IMR-90 (cell line): ENCODE results near the gene PIAS4. TPM values are rescaled to one million over a fixed set of nuclear protein-coding genes. Genes with fewer than 3 reads are reported as not detected.

Experiments used
- ATAC-seq: fragments of 200-7000 bp; cut with Tn5 transposase; 2 replicates; pipeline ENCODE4 v1.9.1; 2020; ENCODE audit warnings: low read depth, mild to moderate bottlenecking, moderate library complexity
- BruUV-seq: library from RNA; stranded (reverse); fragments of 400-500 nt; replicated peaks from 2 replicates; lab custom pipeline; 2021; lab: Mats Ljungman, UMichigan
- CTCF ChIA-PET: fragments of 300-600 bp; formaldehyde crosslinking; extraction: SDS; loops from one replicate; lab custom pipeline; 2021; ENCODE audit warnings: antibody characterized with exemption; lab: Yijun Ruan, JAX
- POLR2A ChIA-PET: fragments of 300-600 bp; sonication (Branson Sonifier 250); formaldehyde crosslinking; loops from one replicate; lab custom pipeline; 2022; ENCODE audit warnings: antibody characterized with exemption; ENCODE audit not compliant: unreplicated experiment; lab: Charles Lee
- DNase-seq: peaks from one replicate; pipeline ENCODE4 v3.0.0; 2013
- H2AFZ ChIP-seq: replicated peaks from 2 replicates; pipeline ENCODE3; 2013; ENCODE audit warnings: low read length, mild to moderate bottlenecking; ENCODE audit not compliant: poor library complexity
- H2AK5ac ChIP-seq: 2 replicates; pipeline ENCODE4 v1.6.1; 2013; ENCODE audit warnings: low read depth, low read length, inconsistent platforms
- H2AK9ac ChIP-seq: replicated peaks from 2 replicates; pipeline ENCODE3; 2013; ENCODE audit warnings: mild to moderate bottlenecking, low read depth, low read length, moderate library complexity; ENCODE audit not compliant: poor library complexity
- H2BK120ac ChIP-seq: 2 replicates; pipeline ENCODE4 v1.6.1; 2013; ENCODE audit warnings: low read depth, low read length, inconsistent platforms
- H2BK15ac ChIP-seq: 3 replicates; pipeline ENCODE4 v1.6.1; 2013; ENCODE audit warnings: low read depth, low read length, inconsistent platforms
- H2BK20ac ChIP-seq: 2 replicates; pipeline ENCODE4 v1.6.1; 2013; ENCODE audit warnings: low read depth, mild to moderate bottlenecking, inconsistent platforms, low read length, moderate library complexity
- H2BK5ac ChIP-seq: 2 replicates; pipeline ENCODE4 v1.6.1; 2013; ENCODE audit warnings: mild to moderate bottlenecking, low read depth, low read length, inconsistent platforms; ENCODE audit not compliant: poor library complexity, severe bottlenecking
- H3K14ac ChIP-seq: replicated peaks from 2 replicates; pipeline ENCODE4 v1.6.1; 2013; ENCODE audit warnings: low read depth, low read length, inconsistent platforms
- H3K18ac ChIP-seq: 2 replicates; pipeline ENCODE4 v1.6.1; 2013; ENCODE audit warnings: low read depth, low read length, control low read depth
- H3K23ac ChIP-seq: 2 replicates; pipeline ENCODE4 v1.6.1; 2013; ENCODE audit warnings: low read depth, low read length, inconsistent platforms
- H3K27ac ChIP-seq: 2 replicates; pipeline ENCODE4 v1.5.1; 2013; ENCODE audit warnings: mild to moderate bottlenecking, control low read depth, low read length; ENCODE audit not compliant: insufficient read depth
- H3K27me3 ChIP-seq: 2 replicates; pipeline ENCODE4 v1.6.1; 2013; ENCODE audit warnings: low read length; ENCODE audit not compliant: control insufficient read depth, insufficient read depth
- H3K36me3 ChIP-seq: 2 replicates; pipeline ENCODE4 v1.6.1; 2013; ENCODE audit warnings: low read length, mixed read lengths; ENCODE audit not compliant: control insufficient read depth, insufficient read depth
- H3K4ac ChIP-seq: 2 replicates; pipeline ENCODE4 v1.6.1; 2013; ENCODE audit warnings: low read depth, low read length, inconsistent platforms
- H3K4me1 ChIP-seq: 2 replicates; pipeline ENCODE4 v1.6.1; 2013; ENCODE audit warnings: low read length, mixed read lengths; ENCODE audit not compliant: control insufficient read depth, insufficient read depth
- H3K4me2 ChIP-seq: 2 replicates; pipeline ENCODE4 v1.6.1; 2013; ENCODE audit warnings: low read depth, mild to moderate bottlenecking, control low read depth, low read length, moderate library complexity
- H3K4me3 ChIP-seq: 2 replicates; pipeline ENCODE4 v1.5.1; 2013; ENCODE audit warnings: low read depth, mild to moderate bottlenecking, control low read depth, low read length, moderate library complexity; ENCODE audit not compliant: insufficient read depth
- H3K56ac ChIP-seq: 2 replicates; pipeline ENCODE4 v1.6.1; 2013; ENCODE audit warnings: low read length, inconsistent platforms; ENCODE audit not compliant: insufficient read depth; ENCODE audit errors: extremely low read depth
- H3K79me1 ChIP-seq, 2 experiments: 2 replicates each; pipeline ENCODE4 v1.6.1; 2013; ENCODE audit warnings: low read length in 2 of 2, inconsistent platforms in 1 of 2, low read depth in 1 of 2
- H3K9ac ChIP-seq: 2 replicates; pipeline ENCODE4 v1.6.1; 2013; ENCODE audit warnings: low read depth, low read length, control low read depth
- H3K9me1 ChIP-seq: 2 replicates; pipeline ENCODE4 v1.6.1; 2013; ENCODE audit warnings: low read length, inconsistent platforms; ENCODE audit not compliant: insufficient read depth
- H3K9me3 ChIP-seq: 2 replicates; pipeline ENCODE4 v1.6.1; 2013; ENCODE audit warnings: low read length; ENCODE audit not compliant: control insufficient read depth, insufficient read depth
- H4K20me1 ChIP-seq: 2 replicates; pipeline ENCODE4 v1.6.1; 2013; ENCODE audit warnings: low read length, inconsistent platforms; ENCODE audit not compliant: insufficient read depth
- H4K5ac ChIP-seq: 2 replicates; pipeline ENCODE4 v1.6.1; 2013; ENCODE audit warnings: mild to moderate bottlenecking, low read depth, low read length, control low read depth
- H4K8ac ChIP-seq, 2 experiments: 2 replicates each; pipeline ENCODE4 v1.6.1; 2013; ENCODE audit warnings: low read depth in 2 of 2, low read length in 2 of 2, control low read depth in 1 of 2, inconsistent platforms in 1 of 2
- H4K91ac ChIP-seq: 2 replicates; pipeline ENCODE4 v1.6.1; 2013; ENCODE audit warnings: low read depth, low read length, inconsistent platforms; ENCODE audit not compliant: insufficient read depth
- BHLHE40 ChIP-seq: fragments of 150-350 bp; IDR thresholded peaks from 2 replicates; pipeline ENCODE4 v1.6.1; 2016; ENCODE audit warnings: mild to moderate bottlenecking, low read depth, low read length
- CEBPB ChIP-seq: IDR thresholded peaks from 2 replicates; pipeline ENCODE4 v1.6.1; 2012; ENCODE audit warnings: low read depth, low read length, improper control_type of control experiment
- CHD1 ChIP-seq: IDR thresholded peaks from 2 replicates; pipeline ENCODE4 v1.6.1; 2012; ENCODE audit warnings: low read depth, low read length, improper control_type of control experiment
- CTCF ChIP-seq: conservative IDR thresholded peaks from 2 replicates; pipeline ENCODE4 v1.5.1; 2012; ENCODE audit warnings: mild to moderate bottlenecking, low read depth, low read length, improper control_type of control experiment
- ELK1 ChIP-seq: fragments of 150-350 bp; IDR thresholded peaks from 2 replicates; pipeline ENCODE4 v1.6.1; 2016; ENCODE audit warnings: low read depth, mild to moderate bottlenecking, low read length, moderate library complexity, borderline replicate concordance
- FOS ChIP-seq: fragments of 150-350 bp; IDR thresholded peaks from 2 replicates; pipeline ENCODE4 v1.6.1; 2016; ENCODE audit warnings: low read depth, low read length
- MAFK ChIP-seq: IDR thresholded peaks from 2 replicates; pipeline ENCODE4 v1.6.1; 2012; ENCODE audit warnings: low read depth, low read length, improper control_type of control experiment
- MAZ ChIP-seq: IDR thresholded peaks from 2 replicates; pipeline ENCODE4 v1.6.1; 2012; ENCODE audit warnings: low read depth, mild to moderate bottlenecking, low read length, improper control_type of control experiment, moderate library complexity, borderline replicate concordance
- MXI1 ChIP-seq: IDR thresholded peaks from 2 replicates; pipeline ENCODE4 v1.6.1; 2012; ENCODE audit warnings: low read depth, mild to moderate bottlenecking, low read length, moderate library complexity, borderline replicate concordance
- NFE2L2 ChIP-seq: fragments of 150-350 bp; IDR thresholded peaks from 2 replicates; pipeline ENCODE4 v1.6.1; 2016; ENCODE audit warnings: low read depth, mild to moderate bottlenecking, low read length
- POLR2A ChIP-seq: IDR thresholded peaks from 2 replicates; pipeline ENCODE4 v1.6.1; 2012; ENCODE audit warnings: mild to moderate bottlenecking, low read depth, low read length
- RAD21 ChIP-seq: IDR thresholded peaks from 2 replicates; pipeline ENCODE4 v1.6.1; 2012; ENCODE audit warnings: low read length, improper control_type of control experiment
- RFX5 ChIP-seq: IDR thresholded peaks from 2 replicates; pipeline ENCODE4 v1.8.0; 2012; ENCODE audit warnings: low read depth, mild to moderate bottlenecking, low read length, moderate library complexity
- USF2 ChIP-seq: fragments of 150-350 bp; IDR thresholded peaks from 2 replicates; pipeline ENCODE4 v1.6.1; 2017; ENCODE audit warnings: mild to moderate bottlenecking, antibody characterized with exemption, low read length, low read depth
- WGBS, 2 experiments: methylation state at CpG; one replicate each; pipeline versions ENCODE4 v1.1.5 to v1.1.7; 2013; ENCODE audit warnings: missing lambda C conversion rate in 2 of 2; ENCODE audit not compliant: insufficient read length in 1 of 2; ENCODE audit errors: extremely low coverage in 2 of 2; 5-methylcytosine and 5-hydroxymethylcytosine counted together
- dilution Hi-C: fragments of 300-500 bp; cut with HindIII; formaldehyde crosslinking; loops from one replicate; pipeline ENCODE4 v1.14.3; 2018; ENCODE audit warnings: low sequenced_read_pairs; ENCODE audit not compliant: unreplicated experiment
- in situ Hi-C: fragments of 300-500 bp; cut with MboI; formaldehyde crosslinking; loops from 3 replicates; pipeline ENCODE4 v1.14.3; 2019; ENCODE audit warnings: low sequenced_read_pairs, inconsistent platforms, mixed read lengths
- intact Hi-C: fragments of 100-400 bp; cut with micrococcal nuclease; formaldehyde crosslinking; loops from 2 replicates; pipeline ENCODE4 v1.10.0; 2022
- polyA plus RNA-seq, 3 experiments: library from polyadenylated mRNA; depleted of rRNA; stranded (reverse); fragments of >200 nt; gene quantifications; 2 replicates each; pipeline ENCODE4 v1.2.3, GENCODE V29; 2012; ENCODE audit warnings: low replicate concordance in 1 of 3
- total RNA-seq: library from RNA; depleted of rRNA; stranded (reverse); fragments of >200 nt; gene quantifications from 2 replicates; pipeline ENCODE4 v1.2.3, GENCODE V29; 2012

PIAS4 gene
- total and polyA plus RNA-seq, 2 of the 4 experiments (the other 2 are of a cell fraction), result 12.1 to 13.6 TPM

- TF ChIP-seq ELK1 (no peak), MAFK (no peak)
Measured at GRCh38 chr19:4081441-4082129, 74.0 kb downstream of the PIAS4 start (continued).

DNA sequence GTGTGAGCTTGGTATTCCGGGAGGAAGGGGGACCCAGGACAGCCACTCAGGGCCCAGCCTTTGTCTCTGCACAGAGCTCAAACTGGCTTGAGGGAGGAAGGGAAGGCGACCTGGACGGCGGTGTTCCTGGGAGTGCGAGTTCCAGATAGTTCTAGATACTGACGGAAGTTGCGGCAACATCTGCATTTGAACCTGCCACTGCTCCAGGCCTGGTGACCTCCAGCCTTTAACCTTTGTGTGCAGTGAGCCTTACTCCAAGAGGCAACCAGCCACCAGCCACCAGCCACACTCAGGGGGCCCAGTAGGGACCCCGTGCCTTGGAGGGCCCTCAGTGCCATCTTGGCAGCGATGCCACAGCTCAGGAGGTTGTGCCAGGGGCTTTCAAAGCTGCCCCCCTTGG, 74.6 kb downstream of the PIAS4 start:
- peaks cover 7% of the 10 kb centered on the region for H3K4me1 ChIP-seq
- no peak overlapping the region for H3K18ac ChIP-seq
- no peaks in the 10 kb centered on the region; the same call in 1 of the 2 replicates for H3K9me1 ChIP-seq
- no peak overlapping the region for H4K5ac ChIP-seq
- H3K23ac ChIP-seq, result no peak overlapping the region
- H3K79me1 ChIP-seq, result no peaks in the 10 kb centered on the region
- no peak overlapping the region for H3K27ac ChIP-seq
- no peak overlapping the region for H3K4me3 ChIP-seq
- no peaks in the 10 kb centered on the region for H3K27me3 ChIP-seq
- no peak overlapping the region for H2BK120ac ChIP-seq
- BruUV-seq, result no TSS peak
- 93% methylated on average over 3 of the region's 9 CpGs; no CpG with 5 or more reads in 1 of the 2 experiments for WGBS, 2 experiments
- no peak overlapping the region for H3K4me2 ChIP-seq
- no peak overlapping the region for H2BK5ac ChIP-seq
- no peak overlapping the region for H3K4ac ChIP-seq
- ChIA-PET CTCF (no interaction called here), POLR2A (no interaction called here)
- no peak overlapping the region for H4K8ac ChIP-seq
- no peak overlapping the region for H3K56ac ChIP-seq
- H3K9ac ChIP-seq, result no peak overlapping the region
- H4K91ac ChIP-seq, result no peak overlapping the region
- no peak overlapping the region for H2AK9ac ChIP-seq
- no peak for DNase-seq
- no peaks in the 10 kb centered on the region for H3K9me3 ChIP-seq
- no peaks in the 10 kb centered on the region for H4K20me1 ChIP-seq
- H2BK15ac ChIP-seq, result no peak overlapping the region
- no peak overlapping the region for H2BK20ac ChIP-seq
- ATAC-seq, result no peak
- dilution Hi-C loops (no loop called here), in situ Hi-C loops (no loop called here), intact Hi-C loops (no loop called here)
- peak overlapping the region; percentile 28; the same call in 1 of the 2 replicates for H2AK5ac ChIP-seq
- no peak overlapping the region for H3K14ac ChIP-seq
- peak overlapping the region; percentile 61 for H2AFZ ChIP-seq
- no peaks in the 10 kb centered on the region for H3K36me3 ChIP-seq
- TF ChIP-seq MXI1 (no peak), RAD21 (no peak), CEBPB (no peak), MAZ (no peak), POLR2A (no peak), FOS (no peak), CTCF (no peak), CHD1 (no peak), BHLHE40 (no peak), RFX5 (no peak), USF2 (no peak), MAFK (no peak), NFE2L2 (no peak)
